Mammary epithelial cell (primary cell): ENCODE measurements around the gene LINC01488.

Experiments
- EZH2 ChIP-seq: IDR thresholded peaks from 2 replicates; pipeline ENCODE4 v1.6.1; 2012; ENCODE audit warnings: low read length, inconsistent platforms, borderline replicate concordance
- TF ChIP-seq, protein P1 (sequence below), 2 donors: IDR thresholded peaks in 1 of 2; conservative IDR thresholded peaks in 1 of 2; 2 replicates each; pipeline ENCODE4 v1.5.1; 2011 to 2012; ENCODE audit warnings: inconsistent platforms in 2 of 2, low read length in 2 of 2, mild to moderate bottlenecking in 2 of 2, control low read depth in 1 of 2, low read depth in 1 of 2; ENCODE audit not compliant: insufficient read depth in 1 of 2; ENCODE audit errors: extremely low read depth in 1 of 2

DNA sequence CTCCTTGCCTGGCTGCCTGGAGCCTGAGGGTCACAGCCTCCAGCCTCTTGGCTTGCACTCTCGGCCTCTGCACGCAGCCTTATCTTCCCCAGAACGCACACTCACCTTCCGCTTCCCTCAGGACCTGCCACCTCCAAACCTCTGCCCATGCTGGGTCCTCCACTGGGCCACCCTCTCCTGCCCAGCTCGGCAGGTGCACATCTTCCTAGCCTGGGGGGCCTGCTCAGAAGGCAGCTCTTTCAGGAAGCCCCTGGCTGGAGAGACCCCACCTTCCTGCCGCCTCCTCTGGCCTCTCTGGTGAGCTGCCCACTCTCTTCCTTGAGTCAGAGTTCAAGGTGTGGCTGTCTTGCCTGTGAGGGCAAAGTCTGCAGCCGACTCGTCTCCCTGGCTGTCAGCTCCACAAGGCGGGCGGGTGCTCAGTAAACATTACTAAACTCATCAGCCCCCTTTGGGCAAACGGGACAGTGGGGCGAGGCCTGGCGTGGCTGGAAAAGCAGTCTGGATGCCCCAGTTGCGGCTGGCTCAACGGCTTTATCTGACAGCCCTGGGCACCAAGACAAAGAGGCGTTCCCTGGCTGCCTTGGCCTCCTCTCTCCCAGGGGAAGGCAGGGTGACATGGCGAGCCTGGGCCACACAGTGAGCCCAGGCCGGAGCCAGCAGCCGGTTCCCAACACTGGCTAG lies 1.7 kb upstream of the LINC01488 start:
- TF ChIP-seq, protein P1, sequence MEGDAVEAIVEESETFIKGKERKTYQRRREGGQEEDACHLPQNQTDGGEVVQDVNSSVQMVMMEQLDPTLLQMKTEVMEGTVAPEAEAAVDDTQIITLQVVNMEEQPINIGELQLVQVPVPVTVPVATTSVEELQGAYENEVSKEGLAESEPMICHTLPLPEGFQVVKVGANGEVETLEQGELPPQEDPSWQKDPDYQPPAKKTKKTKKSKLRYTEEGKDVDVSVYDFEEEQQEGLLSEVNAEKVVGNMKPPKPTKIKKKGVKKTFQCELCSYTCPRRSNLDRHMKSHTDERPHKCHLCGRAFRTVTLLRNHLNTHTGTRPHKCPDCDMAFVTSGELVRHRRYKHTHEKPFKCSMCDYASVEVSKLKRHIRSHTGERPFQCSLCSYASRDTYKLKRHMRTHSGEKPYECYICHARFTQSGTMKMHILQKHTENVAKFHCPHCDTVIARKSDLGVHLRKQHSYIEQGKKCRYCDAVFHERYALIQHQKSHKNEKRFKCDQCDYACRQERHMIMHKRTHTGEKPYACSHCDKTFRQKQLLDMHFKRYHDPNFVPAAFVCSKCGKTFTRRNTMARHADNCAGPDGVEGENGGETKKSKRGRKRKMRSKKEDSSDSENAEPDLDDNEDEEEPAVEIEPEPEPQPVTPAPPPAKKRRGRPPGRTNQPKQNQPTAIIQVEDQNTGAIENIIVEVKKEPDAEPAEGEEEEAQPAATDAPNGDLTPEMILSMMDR (conservative IDR thresholded peaks at IDR 0.05 in 1 of 2, IDR thresholded peaks at IDR 0.05 in 1 of 2; ENCODE audit: extremely low read depth in 1 of 2, insufficient read depth in 1 of 2, low read depth in 1 of 2, low read length in 2 of 2), result no peak
- TF ChIP-seq EZH2, result no peak
